RCC 7860 (cell line): Measurements from ENCODE around the gene PRKAB1.
"Not testable (repeated sequence)": the region's sequence is repeated elsewhere in the genome, so short reads cannot be mapped to it uniquely, and the experiment has no call there.

Experiments used
- DNase-seq: peaks from one replicate; pipeline ENCODE4 v3.0.0-alpha.2; 2015; ENCODE audit warnings: low spot score
- FAIRE-seq: peaks from 2 replicates; lab custom pipeline; 2012; peaks lifted over from hg19 to GRCh38; lab: Jason Lieb, UNC

PRKAB1 gene

DNA sequence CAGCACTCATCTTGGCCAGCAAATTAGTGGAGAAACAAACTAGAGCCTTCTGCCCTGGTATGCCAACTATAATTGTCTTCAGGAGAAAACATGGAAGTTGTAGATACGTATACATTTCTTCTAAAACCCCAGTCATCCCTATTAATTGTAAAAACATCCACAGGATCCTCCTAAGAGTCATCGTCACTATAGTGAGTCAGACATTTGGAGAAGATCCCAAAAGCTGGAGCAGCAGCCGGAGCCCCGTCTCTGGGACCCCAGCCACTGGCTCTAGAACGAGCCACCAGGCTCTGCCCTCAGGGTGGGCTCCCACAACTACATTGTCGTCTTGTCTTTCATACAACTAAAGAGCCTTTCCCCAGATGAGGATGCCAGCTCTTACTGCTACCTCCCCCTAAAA lies 15.5 kb downstream of the PRKAB1 start:
- FAIRE-seq: no peak

DNA sequence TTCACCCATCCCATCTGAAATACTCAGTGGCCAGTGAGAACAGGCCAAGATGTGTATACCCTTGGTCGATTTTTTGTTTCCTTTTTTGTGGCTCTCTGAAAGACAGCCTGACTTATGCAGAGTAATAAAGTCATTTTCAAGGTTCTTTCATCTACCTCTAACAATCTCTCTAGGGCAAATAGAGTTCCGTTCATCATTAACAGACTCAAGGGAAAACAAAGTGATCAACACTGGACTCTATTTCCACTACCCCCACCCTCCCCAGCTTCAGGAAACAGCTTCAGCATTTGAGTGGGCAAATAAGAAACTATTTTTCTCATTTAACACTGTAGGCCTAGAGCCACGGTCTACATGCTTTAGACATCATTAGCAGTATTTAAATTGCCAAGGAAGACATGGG lies 15.9 kb downstream of the PRKAB1 start:
- DNase-seq: no peak
- FAIRE-seq: no peak

More for the DNA sequence above, 15.5 kb downstream of the PRKAB1 start:
- no peak for DNase-seq

DNA sequence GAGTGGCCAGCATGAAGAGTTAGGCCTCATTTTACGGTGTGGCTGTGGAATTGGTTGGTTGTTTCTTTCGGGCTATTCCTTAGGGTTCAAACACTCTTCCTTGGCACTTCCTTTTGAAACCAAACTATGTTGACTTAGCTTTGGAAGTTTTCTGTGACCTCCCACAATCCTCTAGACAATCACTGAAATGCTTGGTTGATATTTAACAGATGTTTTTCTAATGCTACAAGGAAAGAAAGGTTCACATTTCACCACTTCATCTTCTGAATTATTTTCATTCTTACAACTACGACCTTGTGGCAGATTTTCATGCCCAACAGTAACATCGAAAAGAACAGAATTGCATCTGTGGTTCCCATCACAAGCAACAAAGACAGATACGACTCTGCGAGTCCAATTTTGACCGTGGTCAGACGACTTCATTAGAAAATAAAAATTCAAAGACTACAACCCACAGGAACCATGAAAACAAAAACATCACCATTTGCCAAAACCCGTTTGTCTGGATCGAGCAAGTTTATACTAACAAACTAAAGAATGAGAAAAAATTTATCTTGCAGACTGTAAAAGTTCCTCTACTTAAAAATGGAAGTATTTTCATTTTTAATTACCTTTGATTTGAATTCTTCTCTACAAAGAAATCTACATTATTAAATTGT lies 16.9 kb downstream of the PRKAB1 start:
- FAIRE-seq: no peak
- DNase-seq: no peak

- DNase-seq: no peak
- no peak for FAIRE-seq
Observed at GRCh38 chr12:119685375-119685774, 17.4 kb downstream of the PRKAB1 start.

GRCh38 chr12:119686355-119686754 lies 18.4 kb downstream of the PRKAB1 start:
- DNase-seq: no peak
- FAIRE-seq: no peak

GRCh38 chr12:119686776-119687175 lies 18.8 kb downstream of the PRKAB1 start:
- DNase-seq (no peak), FAIRE-seq (no peak)

GRCh38 chr12:119687406-119687805 lies 19.5 kb downstream of the PRKAB1 start:
- FAIRE-seq: no peak
- no peak for DNase-seq

GRCh38 chr12:119687879-119688278 lies 19.9 kb downstream of the PRKAB1 start:
- no peak for FAIRE-seq
- DNase-seq: no peak

DNA sequence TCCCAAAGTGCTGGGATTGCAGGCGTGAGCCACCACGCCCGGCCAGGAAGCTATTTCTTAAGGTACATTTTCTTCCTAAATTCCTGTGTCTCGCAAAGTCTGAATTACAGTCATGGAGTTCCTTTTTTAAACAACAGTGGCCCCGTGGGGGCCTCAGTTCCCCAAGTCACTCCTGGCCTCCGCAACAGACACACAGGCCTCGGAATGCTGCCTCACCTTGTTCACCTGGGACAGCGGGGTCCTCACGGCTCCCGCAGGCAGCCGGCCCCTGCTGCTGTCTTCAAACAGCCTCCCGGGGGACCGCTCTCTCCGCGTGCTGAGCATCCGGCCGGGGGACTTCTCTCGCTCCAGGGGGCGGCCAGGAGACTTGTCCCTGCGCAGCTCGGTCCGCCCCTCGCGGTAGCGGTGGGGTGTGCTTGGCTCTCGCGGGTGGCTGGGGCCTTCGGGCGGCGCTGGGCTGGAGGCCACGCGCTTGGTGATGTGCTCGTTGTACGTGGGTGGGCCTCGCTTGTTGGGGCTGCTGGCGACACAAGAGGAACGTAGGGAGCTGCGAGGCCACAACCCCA lies 22.1 kb downstream of the PRKAB1 start:
- FAIRE-seq: no peak
- no peak for DNase-seq

DNA sequence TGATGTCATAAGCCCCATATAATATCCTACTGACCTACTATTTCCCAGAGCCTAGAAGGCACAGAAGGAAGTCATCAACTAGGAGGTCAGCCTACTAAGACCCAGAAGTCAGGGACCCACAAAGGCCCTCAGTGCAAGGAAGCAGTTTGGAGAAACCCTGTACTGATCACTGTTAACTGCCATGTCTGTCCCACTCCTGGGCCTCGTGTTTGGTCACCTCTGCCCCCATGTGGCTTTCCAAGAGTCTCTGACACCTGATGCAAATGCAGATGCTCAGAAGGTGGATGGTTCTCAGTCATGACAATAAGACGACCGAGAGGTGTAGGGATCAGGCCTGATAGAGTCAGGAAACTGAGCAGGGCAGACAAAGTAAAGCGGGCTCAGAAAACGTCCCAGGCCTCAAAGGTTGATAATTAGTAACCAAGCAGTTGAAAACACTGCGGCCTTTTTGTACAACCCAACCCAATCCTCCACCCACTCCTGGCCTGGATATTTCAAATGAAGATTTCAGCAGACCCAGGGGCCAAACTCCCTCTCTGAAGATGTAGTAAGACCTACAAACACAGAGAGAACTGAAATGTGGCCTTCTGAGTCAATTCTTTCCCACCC lies 23.4 kb downstream of the PRKAB1 start:
- DNase-seq (no peak), FAIRE-seq (no peak)

DNA sequence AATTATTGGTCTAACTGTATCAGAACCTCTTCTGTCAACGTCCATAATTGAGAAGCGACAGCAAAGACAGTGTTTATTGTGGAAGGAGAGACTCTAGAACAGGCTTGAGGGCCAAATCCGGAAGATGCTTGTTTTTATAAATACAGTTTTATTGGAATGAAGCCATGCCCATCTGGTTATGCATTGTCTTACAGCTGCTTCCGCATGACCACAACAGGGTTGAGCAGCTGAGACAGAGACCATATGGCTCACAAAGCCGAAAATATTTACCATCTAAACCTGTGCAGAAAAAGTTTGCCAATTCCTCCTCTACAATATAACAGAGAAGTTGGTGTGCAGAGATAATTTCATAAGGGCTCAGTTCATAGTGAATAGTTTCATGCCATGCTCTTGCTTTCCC lies 24.5 kb downstream of the PRKAB1 start:
- FAIRE-seq (no peak), DNase-seq (no peak)

- DNase-seq: peak; percentile 73
- peak; percentile 88 for FAIRE-seq
Observed at GRCh38 chr12:119692997-119693396, 25.1 kb downstream of the PRKAB1 start.

DNA sequence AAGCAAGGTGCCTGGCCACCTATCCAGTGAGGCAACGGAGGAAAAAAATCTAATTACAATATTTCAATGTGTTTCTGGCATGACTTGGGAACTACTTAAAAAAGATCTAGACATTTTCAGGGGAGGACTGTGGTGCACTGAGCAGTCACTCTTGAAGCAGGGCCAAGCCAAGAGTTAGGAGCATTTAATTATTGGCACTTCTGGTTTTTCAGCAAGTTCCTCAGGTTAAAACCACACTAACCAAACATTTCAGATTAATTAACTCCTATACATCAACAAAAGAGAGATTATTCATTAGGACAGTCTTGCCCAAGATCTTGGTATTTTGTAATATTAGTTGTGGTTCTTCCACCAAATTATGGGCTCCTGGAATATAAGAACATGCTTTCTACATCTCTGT lies 25.6 kb downstream of the PRKAB1 start:
- DNase-seq: no peak
- no peak for FAIRE-seq

- no peak for FAIRE-seq
- DNase-seq: no peak
Observed at GRCh38 chr12:119694111-119694510, 26.2 kb downstream of the PRKAB1 start.

DNA sequence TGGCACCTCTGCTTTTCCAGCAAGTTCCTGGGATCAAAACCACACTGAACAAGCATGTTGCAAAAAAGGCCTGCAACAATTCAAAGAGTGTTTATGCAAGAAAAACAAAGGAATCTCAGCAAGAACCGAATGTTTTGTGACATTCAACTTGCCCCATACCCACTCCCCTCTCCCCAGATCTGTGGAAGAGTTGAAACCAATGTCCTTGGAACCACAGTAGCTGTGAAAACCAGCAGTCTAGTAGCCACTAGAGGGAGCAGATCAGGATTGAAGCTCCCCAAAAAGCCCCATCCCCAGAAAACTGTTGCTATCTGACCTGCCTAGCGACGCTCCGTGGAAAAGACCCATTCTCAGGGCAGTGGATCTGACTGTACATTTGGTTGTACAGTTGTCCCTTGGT lies 27.1 kb downstream of the PRKAB1 start:
- no peak for DNase-seq
- no peak for FAIRE-seq

DNA sequence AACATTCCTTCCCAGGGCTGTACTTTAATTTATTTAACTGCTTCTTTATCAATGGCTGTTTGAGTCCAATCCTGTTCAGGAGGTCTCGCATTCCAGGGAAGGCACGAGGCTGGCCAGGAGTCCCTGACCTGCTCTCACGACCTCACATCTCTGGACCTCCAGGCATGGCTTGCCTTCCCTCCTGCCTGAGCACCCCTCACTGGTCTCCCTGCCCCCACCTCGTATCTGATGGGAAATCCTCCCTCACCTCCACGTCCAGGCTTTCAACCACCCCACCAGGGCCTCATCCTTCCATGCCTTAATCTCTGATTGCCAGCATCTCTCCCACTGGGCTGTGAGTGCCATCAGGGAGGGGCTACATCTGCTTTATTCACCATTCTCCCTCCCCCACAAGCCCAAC lies 29.0 kb downstream of the PRKAB1 start:
- DNase-seq (no peak), FAIRE-seq (no peak)

- DNase-seq: peak; percentile 82
- peak; percentile 96 for FAIRE-seq
Observed at GRCh38 chr12:119699199-119699760, 31.3 kb downstream of the PRKAB1 start.

GRCh38 chr12:119700078-119700477 lies 32.1 kb downstream of the PRKAB1 start:
- DNase-seq (no peak), FAIRE-seq (no peak)

DNA sequence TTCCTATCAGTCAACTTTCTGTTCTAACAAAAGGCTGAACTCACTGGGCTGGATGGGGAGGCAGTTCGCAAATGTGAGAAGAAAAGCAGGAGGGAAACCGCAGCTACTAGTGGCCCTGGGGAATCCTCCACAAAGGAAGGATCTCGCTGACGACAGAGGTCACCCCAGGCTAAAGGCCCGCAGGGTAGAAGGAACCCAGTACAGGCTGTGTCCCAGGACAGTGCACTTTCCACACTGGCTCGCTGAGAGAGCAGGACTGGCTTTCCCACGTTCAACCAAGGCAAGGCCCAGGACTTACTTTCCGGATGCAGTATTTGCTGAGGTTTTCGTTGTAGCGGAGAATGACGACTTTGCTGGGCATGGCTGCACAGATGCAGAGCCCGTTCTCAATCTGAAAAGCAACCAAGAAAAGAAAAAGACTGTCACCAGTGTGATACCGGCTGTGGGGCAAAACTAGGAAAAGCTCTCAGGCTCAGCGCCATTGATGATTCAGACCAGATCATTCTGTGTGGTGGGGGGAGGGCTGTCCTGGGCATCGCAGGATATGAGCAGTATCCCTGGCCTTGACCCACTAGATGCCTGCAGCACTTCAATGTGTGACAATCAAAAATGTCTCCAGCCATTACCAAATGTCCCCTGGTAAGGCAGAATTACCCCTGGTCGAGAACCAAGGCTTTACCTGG lies 36.3 kb downstream of the PRKAB1 start:
- DNase-seq (peak; percentile 53), FAIRE-seq (peak; percentile 53)

DNA sequence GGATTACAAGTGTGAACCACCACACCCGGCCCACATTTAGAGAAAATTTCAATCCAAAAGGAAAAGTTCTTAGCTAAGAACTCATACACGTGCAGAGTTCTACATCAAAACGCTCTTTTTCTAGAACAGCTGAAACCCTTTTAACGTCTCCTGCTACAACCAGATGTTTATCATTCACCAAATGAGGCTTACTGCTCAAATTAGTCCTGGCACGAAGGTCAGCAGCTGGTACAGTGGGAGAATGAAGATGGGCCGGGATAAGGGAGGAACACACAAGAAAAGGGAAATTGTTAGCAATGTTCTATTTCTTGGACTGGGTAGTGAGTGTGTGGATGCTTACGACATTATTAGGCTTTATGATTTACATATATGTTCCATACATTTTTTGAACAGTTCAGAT lies 37.2 kb downstream of the PRKAB1 start:
- FAIRE-seq: no peak

GRCh38 chr12:119706427-119706826 lies 38.5 kb downstream of the PRKAB1 start:
- not testable (repeated sequence) for DNase-seq, FAIRE-seq

More for the DNA sequence above, 37.2 kb downstream of the PRKAB1 start:
- no peak for DNase-seq
